Ectodermal cell (in vitro differentiated cells): ENCODE results near the gene TOLLIP.

Experiments
- H3K27ac ChIP-seq: 2 replicates; pipeline ENCODE4 v1.7.0; 2013; ENCODE audit warnings: mild to moderate bottlenecking, low read depth, low read length; ENCODE audit not compliant: insufficient read depth, poor library complexity, severe bottlenecking
- H3K27me3 ChIP-seq: 2 replicates; pipeline ENCODE4 v1.7.0; 2013; ENCODE audit warnings: mild to moderate bottlenecking, low read length; ENCODE audit not compliant: insufficient read depth, control insufficient read depth, poor library complexity, severe bottlenecking
- H3K36me3 ChIP-seq: one replicate; pipeline ENCODE4 v1.7.0; 2013; ENCODE audit warnings: low read length; ENCODE audit not compliant: control insufficient read depth, insufficient read depth
- H3K4me1 ChIP-seq: one replicate; pipeline ENCODE4 v1.7.0; 2013; ENCODE audit warnings: low read length; ENCODE audit not compliant: control insufficient read depth, insufficient read depth
- H3K4me3 ChIP-seq: 2 replicates; pipeline ENCODE4 v1.7.0; 2013; ENCODE audit warnings: low read depth, low read length, control low read depth; ENCODE audit not compliant: insufficient read depth
- H3K9me3 ChIP-seq: 2 replicates; pipeline ENCODE4 v1.7.0; 2013; ENCODE audit warnings: mild to moderate bottlenecking, low read length, moderate library complexity; ENCODE audit not compliant: control insufficient read depth
- WGBS, 2 experiments: methylation state at CpG; one replicate each; pipeline ENCODE4 v1.1.7; 2013; ENCODE audit warnings: missing lambda C conversion rate in 2 of 2; 5-methylcytosine and 5-hydroxymethylcytosine counted together

TOLLIP gene

GRCh38 chr11:1226226-1226985 lies 83.0 kb downstream of the TOLLIP start:
- Histone ChIP-seq H3K4me3 (no peak overlapping the region), H3K36me3 (no peaks in the 10 kb centered on the region), H3K4me1 (peaks cover 5% of the 10 kb centered on the region), H3K27ac (no peak overlapping the region), H3K27me3 (no peaks in the 10 kb centered on the region), H3K9me3 (no peaks in the 10 kb centered on the region)
- WGBS, 2 experiments: 91 to 92% methylated on average over 41 of the region's 41 CpGs

- no peaks in the 10 kb centered on the region for H3K9me3 ChIP-seq
- H3K4me3 ChIP-seq: no peak overlapping the region
- WGBS, 2 experiments: 92 to 94% methylated on average over 29 of the region's 29 CpGs
- no peaks in the 10 kb centered on the region for H3K36me3 ChIP-seq
- no peak overlapping the region for H3K27ac ChIP-seq
- H3K4me1 ChIP-seq: peaks cover 5% of the 10 kb centered on the region
- H3K27me3 ChIP-seq: no peaks in the 10 kb centered on the region
Measured at GRCh38 chr11:1225386-1226225, 83.8 kb downstream of the TOLLIP start.

- Histone ChIP-seq H3K4me3 (no peak overlapping the region), H3K4me1 (peaks cover 5% of the 10 kb centered on the region), H3K36me3 (no peaks in the 10 kb centered on the region), H3K27ac (no peak overlapping the region), H3K9me3 (no peaks in the 10 kb centered on the region), H3K27me3 (no peaks in the 10 kb centered on the region)
- WGBS, 2 experiments: 72 to 75% methylated on average over 27 of the region's 27 CpGs
Measured at GRCh38 chr11:1224491-1225385, 84.7 kb downstream of the TOLLIP start.
